T follicular helper cell (primary cell): ENCODE measurements around the gene PDLIM7.
A peak's percentile ranks its signal among the peaks of the same experiment; 100 is the strongest.

Experiments used
- DNase-seq: peaks from one replicate; pipeline ENCODE4 v3.0.0-alpha.2; 2020; ENCODE audit warnings: low read depth

PDLIM7 gene

DNA sequence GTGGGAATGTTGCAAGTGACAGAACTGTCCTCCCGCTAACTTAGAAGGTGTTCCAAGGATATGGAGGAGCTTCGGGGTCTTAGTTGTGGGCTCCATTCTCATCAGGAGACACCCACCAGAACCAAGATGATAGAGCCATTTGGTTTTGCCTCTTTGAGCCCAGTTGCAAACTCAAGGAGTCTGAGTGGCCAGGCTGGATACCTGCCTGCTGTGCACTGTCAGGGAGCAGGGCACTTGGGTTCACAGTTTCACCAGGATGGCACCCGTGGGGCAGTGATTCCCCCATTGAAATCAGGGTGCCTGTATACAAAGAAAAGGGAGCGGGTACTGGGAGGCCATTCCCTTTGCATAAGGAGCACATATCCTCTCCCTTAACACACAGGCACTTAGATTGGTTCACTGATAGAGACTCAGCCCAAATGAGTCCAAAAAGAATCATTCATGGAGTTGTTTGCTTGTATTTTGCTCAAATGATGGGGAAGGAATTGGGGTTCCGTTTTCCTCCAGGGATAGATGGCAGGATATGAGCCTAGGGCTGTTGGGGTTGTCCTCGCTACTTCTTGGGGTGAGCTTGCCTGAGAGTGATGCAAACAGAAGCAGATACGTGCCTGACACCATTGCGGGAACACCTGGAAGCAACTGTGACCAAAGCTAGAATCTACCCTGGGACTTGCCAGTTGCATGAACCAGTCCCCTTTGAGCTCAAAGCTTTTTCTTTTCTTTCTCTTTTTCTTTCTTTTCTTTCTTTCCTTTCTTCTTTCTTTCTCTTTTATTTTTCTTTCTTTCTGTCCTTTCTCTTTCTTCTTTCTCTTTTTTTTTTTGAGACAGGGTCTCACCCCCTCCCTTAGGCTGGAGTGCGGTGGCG is 52.1 kb downstream of the PDLIM7 start:
- no peak for DNase-seq

DNA sequence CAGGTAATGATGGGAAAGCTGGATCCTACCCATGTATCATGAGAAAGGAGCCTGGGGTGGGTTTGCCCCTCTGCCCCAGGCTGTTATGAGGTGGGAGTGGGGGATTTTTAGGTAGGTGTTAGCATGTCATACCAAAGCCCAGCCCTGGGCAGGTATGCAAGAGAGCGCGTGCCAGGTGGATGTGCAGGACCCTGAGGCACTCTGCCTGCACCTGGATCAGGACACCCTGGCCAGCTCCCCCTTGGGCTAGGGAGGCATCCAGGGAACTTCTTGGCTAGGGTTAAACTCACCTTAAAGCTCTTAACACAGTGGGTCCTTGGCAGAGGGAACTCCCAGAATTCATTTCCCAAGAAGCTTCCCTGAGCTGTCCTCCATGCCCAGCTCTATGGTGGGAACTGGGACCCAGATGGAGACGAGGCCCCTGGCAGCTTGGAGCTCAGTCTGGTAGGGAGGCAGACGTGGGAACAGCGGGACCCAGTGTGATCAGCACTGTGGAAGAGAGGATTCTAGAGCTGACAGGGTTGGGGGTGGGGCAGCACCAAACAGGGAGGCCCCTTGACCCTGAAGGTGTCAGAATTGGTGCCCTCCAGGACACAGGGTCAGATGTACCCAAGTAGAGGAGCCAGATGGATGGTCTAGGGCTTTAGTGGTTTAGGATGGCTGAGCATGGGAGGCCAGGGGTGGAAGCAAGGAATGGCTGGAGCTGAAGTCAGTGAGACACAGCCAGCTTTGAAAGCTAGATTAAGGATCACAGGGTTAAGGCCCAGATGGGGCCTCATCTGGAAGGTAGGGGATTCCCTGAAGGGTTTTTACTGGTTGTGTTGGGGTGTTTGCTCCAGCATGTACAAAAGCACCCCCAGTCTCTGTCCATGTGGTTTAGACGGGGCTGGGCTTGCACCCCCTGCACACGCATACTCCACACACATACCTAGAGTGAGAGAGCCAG is 53.0 kb downstream of the PDLIM7 start:
- no peak for DNase-seq

DNA sequence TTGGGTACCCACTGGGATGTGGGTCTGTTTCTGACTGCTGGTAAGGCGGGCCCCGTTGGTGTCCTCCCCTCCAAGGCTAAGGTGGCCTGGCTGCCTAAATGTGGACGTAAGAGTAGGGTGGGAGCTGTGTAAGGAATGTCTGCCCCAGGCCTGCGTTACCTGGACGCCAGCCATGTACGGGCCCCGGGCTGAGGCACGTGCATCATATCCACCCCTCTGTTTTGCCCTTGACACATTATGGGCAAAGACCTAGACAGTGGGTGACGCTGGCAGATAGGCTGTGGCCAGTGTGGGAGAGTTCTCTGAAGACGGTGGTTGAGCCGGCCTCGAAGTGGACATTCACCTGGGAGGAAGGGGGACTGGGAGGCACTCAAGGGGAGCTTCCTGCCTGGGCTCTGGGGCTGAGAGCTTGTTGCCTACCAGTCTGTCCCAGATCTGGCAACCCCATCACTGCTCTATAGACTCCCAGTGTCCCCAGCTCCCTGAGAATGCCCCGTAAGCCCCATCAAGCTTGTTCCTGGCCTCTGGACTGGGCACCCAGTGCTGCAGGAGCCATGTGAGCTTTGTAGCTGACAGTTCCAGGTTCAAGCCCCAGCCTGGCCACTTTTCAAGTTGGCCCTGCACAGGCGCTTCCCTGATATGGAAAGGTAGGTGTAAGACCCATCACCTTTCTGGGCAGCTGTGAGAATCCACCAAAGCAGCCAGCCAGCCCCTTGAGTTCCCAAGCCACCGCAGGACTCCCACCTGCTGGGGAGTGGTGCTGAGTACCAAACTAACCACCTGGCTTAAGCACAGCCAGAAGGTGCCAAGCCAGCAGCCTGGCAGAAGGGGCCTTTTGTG is 54.0 kb downstream of the PDLIM7 start:
- no peak for DNase-seq

DNA sequence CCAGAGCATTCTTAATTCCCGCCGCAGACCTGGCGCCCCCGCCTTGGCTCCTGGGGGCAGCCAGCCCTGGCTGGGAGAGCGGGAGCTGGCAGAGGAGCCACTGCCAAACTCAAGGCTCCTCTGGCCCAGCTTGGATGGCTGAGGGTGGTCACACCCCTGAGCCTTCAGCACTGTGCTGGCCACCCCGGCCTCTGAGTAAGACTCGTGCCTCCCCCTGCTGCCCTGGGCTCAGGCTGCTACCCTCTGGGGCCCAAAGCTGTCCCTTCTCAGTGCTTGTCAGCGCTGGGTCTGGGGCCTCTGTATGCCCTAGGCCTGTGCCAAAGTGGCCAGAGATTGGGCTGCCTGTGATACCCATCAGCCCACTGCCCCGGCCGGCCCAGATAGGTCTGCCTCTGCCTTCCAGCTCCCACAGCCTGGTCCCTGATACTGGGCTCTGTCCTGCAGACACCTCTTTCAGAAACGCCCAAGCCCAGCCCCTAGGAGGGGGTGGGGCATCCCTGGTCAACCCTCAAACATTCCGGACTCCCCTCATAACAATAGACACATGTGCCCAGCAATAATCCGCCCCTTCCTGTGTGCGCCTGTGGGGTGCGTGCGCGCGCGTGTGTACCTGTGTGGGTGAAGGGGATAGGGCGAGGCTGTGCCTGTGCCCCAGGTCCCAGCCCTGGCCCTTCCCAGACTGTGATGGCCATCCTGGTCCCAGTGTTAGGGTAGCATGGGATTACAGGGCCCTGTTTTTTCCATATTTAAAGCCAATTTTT is 55.2 kb downstream of the PDLIM7 start:
- DNase-seq = no peak

DNA sequence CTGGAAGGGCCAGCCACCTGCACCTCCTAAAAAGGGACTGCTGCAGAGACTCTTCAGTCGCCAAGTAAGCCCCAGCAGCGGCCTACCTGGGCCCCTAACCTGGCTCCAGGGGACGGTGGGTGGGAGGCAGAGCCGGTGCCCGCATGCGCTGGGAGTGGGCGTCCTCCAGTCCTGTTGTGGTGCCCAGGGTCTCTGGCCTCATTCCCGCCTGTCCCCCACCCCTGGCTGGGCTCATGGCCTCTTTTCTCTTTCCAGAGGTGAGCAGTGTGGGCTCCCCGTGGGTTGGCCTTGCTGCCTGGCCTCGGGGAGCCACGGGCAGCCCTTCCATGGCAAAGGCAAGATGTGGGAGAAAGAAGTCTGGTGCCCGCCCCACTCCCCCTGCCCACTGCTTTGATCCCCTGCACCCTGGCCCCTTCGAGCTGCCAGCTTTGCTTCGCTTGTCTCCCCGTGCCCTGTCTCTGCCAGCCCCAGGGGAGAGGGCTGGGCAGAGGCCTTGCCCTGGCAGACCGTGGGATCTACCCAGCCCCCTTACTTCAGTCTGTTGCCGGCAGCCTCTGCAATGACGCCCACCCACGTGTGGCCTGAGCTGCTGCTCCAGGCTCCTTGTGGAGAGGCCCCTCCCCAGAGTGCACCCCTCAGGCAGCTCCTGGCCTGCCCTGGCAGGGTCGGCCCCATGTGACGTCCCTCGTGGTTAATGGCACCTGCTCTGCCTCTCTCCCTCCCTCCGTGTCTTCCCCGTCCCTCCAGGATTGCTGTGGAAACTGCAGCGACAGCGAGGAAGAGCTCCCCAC is 56.2 kb downstream of the PDLIM7 start:
- DNase-seq = no peak

DNA sequence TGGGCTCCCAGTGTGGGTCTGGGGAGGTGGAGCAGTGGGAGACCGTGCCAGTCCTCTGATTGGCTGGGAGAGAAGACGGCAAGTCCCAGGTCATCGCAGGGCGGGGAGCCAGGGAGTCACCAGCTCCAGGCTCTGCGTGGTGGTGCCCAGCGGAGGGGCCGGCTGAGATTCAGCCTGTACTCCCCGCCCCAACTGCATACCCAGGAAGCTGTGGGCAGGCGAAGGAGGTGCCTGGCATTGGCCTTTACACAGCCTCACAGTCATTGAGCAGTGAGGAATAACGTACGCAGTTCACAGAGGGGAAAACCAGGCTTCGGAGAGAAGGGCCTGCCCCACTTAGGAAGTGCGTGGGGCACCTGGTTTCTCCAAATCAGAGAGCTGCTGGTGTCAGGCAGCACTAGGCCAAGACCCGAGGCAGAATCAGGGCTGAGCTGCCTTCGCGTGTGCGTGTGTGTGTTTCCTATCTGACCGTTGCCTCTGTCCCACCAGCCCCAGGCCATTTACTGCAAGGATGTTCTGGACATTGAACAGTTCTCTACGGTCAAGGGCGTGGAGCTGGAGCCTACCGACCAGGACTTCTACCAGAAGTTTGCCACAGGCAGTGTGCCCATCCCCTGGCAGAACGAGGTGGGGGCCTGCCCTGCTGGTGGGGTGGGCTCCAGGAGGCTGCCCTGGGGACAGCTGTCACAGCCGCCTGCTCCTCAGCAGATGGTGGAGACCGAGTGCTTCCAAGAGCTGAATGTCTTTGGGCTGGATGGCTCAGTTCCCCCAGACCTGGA is 57.0 kb downstream of the PDLIM7 start:
- DNase-seq = peak; percentile 55

DNA sequence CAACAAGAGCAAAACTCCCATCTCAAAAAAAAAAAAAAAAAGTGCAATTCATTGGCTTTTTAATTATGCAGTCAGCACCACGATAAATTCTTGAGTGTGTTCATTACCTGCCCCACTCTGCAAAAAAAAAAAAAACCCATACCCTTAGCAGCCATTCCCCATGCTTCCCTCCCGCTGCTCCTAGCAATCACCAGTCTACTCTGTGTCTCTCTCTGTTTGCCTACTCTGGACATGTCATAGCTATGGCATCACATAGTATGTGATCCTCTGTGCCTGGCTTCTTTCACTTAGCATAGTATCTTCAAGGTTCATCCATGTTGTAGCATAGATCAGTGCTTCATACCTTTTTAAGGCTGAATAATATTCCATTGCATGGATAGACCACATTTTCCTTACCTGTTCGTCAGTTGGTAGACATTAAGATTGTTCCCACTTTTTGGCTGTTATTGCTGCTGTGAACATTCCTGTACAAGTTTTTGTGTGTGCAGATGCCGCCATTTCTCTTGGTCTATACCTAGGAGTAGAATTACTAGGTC is 57.8 kb downstream of the PDLIM7 start:
- DNase-seq = no peak

DNA sequence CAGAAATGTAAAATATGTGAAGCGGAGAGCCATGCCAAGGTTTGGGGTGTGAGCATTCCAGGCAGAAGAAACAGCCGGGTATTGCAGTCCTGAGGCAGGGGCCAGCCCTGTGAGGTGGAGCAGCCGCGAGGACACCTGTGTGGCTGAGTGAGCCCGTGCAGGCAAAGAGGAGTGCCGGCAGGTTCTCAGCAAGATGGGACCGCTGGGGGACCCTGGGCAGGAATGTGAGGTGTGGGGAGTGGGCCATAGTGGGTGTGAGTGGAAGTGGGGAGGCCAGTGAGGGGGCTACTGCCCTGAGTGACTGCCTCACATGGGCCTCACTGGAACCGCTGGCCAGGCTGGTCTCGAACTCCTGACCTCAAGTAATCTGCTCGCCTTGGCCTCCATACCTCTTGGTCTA is 58.9 kb downstream of the PDLIM7 start:
- DNase-seq = no peak

DNA sequence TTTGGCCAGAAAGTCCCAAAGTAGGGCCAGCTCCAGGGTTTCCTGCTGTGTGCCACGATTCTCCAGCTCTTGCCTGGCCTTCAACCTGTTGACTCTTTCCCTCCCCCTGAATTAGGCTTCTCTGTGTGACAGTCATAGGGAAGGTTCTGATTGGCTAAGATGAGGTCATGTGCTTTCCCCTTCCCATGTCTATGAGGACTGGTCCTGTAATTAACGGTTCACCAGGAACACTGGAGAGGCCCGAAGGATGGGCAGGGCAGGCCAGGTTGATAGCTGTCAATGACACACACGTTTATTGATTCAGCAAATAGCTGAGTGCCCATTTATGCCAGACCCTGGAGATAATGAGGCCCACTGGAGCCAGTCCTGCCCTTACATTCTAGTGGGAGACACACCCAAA is 59.8 kb downstream of the PDLIM7 start:
- DNase-seq = no peak

DNA sequence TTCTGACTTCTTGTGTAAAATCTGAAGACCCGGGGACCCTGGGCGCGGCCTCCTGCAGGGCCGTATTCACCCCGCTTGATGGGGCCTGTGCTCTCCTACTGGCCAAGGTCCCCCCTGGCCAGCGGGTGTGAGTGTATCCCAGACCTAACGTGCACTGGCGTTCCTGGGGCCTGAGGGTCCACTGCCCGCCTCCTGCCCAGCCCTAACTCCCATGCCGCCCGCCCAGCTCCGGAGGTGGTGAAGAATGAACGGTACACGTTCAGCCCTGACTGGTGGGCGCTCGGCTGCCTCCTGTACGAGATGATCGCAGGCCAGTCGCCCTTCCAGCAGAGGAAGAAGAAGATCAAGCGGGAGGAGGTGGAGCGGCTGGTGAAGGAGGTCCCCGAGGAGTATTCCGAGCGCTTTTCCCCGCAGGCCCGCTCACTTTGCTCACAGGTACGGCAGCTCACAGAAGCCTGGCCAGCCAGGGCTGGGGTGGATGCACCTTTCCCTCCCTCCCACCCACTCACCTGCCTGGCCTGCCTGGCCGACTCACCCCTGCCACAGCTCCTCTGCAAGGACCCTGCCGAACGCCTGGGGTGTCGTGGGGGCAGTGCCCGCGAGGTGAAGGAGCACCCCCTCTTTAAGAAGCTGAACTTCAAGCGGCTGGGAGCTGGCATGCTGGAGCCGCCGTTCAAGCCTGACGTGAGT is 61.4 kb downstream of the PDLIM7 start:
- no peak for DNase-seq

DNA sequence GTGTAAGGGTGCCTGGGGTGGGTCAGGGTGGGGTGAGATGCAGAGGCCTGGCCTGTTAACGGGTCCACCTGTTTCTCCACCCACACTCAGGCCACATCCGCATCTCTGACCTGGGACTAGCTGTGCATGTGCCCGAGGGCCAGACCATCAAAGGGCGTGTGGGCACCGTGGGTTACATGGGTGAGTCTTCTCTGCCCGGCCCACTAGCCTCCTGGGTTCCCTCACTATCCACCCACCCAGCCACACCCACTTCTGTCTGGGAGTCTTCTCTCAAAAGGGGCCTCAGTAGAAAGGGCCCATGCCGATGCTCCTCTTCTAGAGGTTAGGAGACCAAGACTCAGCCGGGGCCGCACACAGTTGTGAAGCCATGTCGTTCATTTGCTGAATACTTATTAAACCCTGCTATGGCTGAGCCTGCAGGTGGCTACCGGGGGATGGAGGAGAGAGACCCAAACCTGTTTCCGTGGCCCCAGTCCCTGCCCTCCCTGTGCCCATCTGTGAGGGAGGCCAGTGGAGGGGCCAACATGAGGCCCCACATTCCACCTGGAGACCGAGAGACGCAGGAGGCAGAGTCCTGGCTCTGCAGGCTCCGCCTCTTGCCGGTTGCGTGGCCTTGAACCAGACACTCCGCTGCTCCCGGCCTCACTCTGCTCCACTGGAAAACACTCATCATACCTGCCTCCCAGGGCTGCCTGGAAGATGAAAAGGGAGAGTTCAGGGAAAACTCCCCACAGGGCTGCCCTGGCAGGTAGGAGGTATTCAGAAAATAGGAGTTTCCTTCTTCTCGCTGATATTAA is 62.3 kb downstream of the PDLIM7 start:
- no peak for DNase-seq

DNA sequence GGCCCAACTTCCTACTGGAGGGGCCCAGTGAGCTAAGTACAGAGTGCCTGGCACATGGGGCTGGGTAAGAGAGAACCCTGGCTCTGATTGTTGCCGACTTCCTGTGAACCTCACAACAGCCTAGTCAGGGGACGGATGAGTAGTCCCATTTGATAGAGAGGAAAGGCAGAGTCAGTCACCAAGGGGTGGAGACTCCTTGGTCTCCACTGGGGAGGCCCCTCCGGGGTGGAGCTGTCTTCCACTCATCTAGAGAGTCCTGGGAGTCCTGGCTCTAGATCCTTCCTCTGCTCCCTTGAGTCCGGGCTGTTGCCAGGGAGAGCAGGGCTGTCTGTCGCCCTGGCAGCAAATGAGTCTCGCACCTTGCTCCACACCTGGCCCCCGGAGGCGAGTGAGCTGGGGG is 63.0 kb downstream of the PDLIM7 start:
- DNase-seq = no peak

DNA sequence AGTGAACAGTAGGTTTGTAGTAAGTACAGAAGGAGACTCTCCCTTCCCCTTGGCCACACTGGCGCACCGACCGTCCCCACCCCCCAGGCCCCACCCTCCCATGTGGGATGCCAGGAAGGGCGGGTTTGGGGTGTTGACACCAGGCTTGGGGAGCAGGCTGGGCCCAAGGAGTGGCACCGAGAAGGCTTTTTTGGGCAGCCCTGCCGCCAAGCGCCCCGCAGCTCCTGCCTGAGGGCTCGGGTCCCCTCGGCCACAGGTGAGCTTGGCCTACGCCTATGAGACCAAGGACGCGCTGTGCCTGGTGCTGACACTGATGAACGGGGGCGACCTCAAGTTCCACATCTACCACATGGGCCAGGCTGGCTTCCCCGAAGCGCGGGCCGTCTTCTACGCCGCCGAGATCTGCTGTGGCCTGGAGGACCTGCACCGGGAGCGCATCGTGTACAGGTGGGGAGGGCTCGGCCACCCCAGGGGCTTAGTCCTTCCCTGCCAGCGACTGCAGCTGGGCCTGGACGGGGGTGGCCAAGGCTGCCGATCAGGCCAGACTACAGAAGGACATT is 63.7 kb downstream of the PDLIM7 start:
- DNase-seq = no peak
